ENCODE data around the gene FAAH.
"Not testable (repeated sequence)": the region's sequence is repeated elsewhere in the genome, so short reads cannot be mapped to it uniquely, and the experiment has no call there.

The FAAH gene

DNA sequence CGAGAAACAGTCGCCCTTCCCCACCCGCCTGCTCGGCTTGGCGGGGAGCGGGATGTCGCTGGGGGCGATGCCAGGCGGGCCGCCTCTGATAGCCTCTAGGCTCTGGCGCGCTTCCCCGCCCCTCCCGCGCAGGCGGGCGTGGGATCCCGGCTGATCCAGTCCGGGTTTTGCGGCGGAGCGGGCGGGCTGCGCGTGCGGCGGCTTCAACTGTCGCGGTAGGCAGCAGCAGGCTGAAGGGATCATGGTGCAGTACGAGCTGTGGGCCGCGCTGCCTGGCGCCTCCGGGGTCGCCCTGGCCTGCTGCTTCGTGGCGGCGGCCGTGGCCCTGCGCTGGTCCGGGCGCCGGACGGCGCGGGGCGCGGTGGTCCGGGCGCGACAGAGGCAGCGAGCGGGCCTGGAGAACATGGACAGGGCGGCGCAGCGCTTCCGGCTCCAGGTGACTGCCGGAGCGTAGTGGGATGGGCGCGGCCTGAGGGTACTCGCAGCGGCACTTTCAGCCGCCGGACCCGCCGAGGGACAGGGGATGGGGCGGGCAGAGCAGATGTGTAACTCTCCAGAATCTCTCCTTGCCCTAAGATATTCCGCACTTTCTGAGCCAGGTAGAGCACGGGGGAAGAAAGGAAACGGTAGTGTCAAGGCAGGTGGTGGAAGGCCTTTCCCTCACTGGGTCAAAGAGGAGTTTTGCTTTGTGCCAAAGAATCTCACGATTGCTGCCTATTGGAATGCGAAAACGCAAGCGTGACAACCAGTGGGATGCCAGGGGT, at the start of gene FAAH:
TSS of gene FAAH (plus strand) at position 210 of the 764 bp plus-strand sequence. CDS start at position 242, 32 bp downstream.
- no peak for DNase-seq

DNA sequence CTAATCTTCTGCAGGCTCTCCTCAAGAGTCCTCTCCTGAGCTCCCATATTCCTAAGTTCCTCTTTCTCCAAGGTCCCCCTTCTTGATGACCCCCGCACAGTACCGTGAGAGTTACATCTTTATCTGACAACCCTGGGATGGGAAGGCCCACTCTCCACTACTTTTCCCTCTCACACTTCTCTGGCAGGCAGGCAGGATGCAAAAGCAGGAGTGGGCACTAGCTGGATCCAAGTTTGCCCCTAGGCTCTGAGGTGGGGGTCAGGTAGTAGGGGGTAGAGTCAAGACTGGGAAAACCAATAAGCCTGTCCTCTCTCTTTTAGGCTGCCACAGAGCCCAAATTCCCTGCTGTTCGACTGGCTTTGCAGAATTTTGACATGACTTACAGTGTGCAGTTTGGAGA, 49.6 kb upstream of the FAAH start:
- DNase-seq = no peak

DNA sequence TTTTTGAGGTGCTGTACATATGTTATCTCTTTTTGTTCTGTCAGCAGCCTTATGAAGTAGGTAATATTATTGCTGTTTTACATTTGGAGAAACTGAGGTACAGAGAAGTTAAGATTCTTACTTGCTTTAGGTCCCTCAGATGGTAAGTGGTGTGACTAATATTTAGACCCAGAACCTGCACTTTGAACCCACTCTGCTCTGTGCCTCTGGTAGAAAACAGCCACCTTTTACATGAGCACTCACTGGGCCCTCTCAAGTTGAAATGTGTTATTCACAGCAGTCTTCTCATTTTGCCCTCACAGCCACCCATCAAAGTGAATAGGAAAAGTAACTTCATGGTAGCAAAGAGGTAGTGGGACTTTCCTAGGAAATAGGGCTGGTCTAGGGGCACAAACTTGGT, 48.8 kb upstream of the FAAH start:
- DNase-seq = no peak

DNA sequence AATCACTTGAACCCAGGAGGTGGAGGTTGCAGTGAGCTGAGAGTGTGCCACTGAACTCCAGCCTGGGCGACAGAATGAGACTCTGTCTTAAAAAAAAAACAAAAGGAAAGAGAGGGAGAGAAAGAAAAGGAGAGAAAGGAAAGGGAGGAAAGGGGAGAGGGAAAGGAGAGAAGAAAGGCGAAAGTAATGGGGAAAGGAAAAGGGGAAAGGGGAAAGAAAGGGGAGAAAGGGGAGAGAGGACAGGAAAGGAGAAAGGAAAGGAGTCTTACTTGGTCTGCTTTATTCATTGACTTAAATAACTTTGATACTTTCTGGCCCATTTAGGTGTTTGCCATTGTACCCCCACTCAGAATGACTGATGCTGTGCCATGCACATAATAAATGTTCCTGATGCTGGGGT, 41.8 kb upstream of the FAAH start:
- DNase-seq = no peak

DNA sequence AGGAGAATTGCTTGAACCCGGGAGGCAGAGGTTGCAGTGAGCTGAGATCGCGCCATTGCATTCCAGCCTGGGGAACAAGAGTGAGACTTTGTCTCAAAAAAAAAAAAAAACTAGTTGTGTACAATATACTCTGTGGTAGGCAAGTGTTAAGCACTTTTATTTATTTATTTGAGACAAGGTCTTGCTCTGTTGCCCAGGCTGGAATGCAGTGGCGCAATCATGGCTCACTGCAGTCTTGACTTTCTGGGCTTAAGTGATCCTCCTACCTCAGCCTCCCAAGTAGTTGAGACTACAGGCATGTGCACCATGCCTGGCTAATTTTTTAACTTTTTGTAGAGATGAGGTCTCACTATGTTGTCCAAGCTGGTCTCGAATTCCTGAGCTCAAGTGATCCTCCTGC, 38.2 kb upstream of the FAAH start:
- DNase-seq = not testable (repeated sequence)

DNA sequence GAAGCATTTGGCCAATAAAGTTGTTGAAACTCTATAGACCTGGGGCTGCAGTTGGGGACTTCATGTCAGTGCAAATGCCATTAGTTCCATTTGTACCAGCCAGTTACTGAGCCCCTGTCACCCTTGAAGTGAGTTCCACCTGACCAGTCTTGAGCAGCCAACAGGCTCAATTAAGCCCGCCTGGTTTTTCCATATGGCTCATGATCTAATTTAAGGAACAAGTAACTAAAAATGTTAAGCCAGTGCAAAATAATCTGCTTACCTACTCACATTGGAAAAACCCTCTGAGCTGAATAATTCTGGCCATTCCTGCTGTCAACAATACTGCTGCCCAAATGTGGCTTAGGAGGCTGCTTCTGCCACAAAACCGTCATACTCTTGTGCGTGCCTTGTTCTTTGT, 32.0 kb upstream of the FAAH start:
- no peak for DNase-seq

DNA sequence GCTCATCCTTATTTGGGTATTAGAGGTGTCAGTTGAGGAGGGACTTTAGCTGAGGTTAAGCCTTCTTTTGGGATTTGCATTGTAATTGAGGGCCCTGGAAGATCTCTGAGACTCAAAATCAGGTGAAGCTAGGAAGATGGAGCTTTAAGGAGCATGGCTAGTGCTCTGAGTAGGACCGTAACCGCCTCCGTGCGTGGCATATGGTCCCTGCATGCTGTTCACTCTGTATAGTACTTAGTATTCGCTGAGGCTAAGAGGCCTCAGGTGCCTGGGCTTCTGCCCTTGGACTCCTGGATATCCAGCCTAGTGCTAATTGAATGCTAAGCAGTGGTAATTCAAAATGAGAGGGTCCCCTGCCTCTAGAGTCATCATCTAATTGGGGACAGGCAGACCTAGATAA, 31.0 kb upstream of the FAAH start:
- no peak for DNase-seq

DNA sequence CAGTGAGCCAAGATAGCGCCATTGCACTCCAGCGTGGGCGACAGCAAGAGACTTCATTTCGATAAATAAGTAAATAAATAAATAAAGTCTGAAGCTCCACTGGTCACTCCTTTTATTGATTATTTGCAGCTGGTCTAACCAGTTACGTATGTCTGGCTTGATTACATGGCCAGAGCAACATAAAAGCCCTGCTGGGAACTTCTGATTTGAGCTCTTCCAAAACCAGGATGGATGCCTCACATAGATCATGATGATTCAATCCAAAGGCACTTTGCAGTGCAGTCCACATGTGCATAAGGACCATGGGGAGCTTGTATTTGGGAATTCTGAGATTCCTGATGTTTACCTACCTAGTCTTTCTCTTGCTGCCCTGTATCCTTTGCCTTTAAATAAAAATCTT, 29.5 kb upstream of the FAAH start:
- DNase-seq = no peak

DNA sequence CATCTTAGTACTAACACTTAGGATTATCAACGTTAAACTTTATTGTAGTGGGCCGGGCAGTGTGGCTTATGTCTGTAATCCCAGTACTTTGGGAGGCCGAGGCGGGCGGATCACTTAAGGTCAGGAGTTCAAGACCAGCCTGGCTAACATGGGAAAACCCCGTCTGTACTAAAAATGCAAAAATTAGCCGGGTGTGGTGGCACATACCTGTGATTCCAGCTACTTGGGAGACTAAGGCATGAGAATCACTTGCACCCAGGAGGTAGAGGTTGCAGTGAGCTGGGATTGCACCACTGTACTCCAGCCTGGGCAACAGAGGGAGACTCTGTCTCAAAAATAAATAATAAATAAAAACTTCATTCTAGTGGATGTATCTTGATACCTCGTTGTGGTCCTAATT, 28.3 kb upstream of the FAAH start:
- not testable (repeated sequence) for DNase-seq

DNA sequence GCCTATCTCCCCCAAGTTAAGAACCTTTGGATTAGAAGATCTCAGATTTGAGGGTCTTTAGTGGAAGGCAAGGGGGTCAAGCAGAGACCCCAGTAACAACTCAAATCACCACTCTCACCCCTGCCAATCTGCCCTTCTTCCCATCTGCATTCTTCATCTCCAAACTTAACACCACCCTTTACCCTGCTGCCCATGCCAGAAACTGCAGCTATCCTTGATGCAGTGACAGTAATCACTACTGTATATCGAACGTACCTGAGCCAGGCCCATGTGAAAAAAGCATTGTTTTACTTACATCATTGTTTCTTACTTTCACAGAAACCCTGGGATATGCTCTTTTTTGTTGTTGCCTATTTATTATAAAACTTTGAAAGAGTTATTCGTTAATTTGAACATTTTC, 27.0 kb upstream of the FAAH start:
- DNase-seq = no peak

DNA sequence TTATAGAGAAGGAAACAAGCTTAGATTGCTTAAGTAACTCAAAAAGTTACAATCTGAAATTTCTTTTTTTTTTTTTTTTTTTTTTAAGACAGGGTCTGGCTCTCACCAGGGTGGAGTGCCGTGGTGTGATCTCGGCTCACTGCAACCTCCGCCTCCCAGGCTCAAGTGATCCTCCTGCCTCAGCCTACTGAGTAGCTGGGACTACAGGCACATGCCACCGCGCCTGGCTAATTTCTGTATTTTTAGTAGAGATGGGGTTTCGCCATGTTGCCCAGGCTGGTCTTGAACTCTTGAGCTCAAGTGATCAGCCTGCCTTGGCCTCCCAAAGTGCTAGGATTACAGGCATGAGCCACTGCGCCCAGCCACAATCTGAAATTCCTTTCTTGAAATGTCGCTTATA, 26.4 kb upstream of the FAAH start:
- not testable (repeated sequence) for DNase-seq

DNA sequence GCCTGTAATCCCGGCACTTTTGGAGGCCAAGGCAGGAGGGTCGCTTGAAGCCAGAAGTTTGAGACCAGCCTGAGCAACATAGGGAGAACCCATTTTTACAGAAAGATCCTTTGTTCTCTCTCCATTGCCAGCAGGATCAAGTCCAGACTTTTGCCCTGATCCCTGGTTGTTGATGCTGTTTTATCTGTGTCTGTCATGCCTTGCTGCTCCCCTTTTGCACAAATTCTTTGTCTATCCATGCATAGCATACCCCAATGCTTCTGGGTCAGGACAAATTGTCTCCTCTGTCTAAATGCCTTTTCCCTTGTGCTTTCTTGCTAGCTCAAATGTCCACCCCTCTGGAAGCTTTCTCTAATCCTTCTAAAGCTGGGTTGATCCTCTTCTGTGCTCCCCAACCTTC, 25.3 kb upstream of the FAAH start:
- no peak for DNase-seq

DNA sequence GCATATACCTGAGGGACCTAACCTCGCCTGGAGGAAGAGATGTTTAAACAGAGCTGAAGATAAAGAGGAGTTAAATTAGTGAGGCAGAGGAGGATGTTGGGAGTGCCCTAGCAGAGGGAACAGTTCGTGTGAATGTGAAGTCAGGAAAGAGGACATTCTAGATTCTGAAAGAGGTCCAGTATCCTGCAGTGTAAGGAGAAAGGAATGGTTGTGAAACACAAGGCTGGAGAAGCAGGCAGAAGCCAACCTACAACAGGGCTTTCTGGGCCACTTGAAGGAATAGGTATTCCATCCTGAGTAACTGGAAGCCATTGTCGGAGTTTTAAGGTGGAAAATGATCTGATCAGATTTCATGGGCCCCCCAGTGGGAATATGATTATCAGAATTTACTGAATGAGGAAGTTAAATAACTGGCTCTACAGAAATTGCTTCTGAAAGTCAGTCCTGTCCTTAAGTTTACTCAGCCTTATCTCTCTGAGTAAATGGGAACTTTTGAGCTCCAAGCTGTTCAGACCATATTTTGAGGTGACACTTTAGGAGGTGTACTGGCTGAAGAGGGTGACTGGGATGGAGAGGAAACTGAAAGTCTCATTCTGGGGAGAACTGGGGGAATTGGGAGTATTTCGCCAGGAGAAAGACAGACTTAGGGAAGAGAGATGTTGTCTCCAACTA, 24.4 kb upstream of the FAAH start:
- DNase-seq = no peak

DNA sequence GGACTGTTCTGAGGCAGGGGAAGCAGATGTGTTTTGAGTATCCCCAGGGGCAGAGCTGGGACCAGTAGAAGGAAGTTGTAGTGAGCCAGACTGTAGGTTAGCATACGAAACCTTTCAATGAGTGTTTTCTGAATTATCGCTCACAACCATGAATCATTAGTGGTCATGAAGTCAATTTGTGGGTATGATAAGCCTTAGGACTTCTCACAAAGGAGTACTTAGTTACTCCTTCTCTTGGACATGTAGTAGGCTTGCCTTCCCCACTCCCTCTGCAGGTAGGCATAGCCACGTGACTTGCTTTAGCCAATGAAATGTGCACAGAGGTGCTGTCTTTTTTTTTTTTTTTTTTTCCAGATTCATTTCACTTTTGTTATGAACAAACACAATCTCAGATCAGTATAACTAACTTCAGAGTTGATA, 23.9 kb upstream of the FAAH start:
- DNase-seq = no peak

DNA sequence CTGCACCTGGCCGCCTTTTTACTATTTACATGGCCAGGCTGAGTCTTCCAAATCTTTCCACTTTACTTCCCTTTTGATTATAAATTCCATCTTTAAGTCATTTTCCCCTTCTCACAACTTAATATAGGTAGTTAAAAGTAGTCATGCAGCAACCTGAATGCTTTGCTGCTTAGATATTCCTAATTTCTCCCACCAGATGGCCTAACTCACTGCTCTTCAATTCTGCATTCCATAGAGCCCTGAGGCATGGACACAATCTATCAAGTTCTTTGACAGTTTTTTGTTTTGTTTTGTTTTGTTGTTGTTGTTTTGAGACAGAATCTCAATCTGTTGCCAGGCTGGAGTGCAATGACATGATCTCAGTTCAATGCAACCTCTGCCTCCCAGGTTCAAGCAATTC, 21.7 kb upstream of the FAAH start:
- DNase-seq = no peak

DNA sequence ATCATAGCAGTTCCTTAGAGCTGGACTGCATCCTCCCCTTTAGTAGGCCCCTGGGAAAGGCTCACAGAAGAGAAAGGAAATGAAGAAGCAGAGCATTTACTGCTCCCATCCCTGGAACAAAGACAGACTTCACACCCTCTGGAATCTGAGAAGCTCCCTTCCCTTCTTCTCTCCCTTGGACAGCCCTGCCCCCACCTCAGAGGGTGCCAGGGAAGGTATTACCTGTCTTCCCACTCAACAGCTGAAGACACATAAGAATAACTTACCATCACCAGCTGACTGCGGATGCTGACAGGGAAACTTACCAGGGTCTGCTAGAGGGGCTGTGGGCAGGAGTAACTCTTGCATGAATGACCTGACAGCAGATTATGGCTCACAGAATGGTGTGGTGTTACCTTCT, 14.1 kb upstream of the FAAH start:
- DNase-seq = no peak

DNA sequence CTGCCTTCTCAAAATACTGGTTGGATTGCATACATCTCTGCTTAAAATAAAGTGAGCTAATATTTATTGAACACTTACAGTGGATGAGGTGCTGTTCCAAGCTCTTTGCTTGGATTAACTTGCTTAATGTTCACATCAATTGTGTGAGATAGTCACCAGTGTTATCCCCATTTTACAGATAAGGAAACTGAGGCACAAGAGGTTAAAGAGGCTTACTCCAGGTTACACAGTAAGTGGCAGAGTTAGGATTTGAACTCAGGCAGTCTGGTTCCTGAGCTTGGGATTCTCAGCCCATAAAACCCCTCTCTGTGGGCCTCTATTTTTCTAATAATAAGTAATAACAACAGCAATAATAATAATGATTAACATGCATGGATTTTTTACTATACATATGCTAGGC, 13.6 kb upstream of the FAAH start:
- no peak for DNase-seq

DNA sequence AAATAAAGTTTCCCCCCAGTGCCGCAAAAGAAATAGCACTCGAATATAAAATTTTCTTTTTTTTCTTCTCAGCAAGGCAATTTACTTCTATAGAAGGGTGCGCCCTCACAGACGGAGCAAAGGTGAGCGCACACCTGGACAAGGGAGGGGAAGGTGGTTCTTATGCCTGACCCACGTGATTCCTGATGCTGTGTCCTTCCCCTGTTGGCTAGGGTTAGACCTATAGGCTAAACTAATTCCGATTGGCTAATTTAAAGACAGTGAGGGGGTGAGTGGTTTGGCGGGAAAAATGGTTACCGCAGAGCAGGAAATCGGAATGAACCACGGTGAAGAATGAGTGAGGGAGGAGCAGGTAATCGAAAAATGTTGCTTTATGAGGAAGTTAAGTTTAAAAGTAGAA, 607 bp upstream of the FAAH start:
- DNase-seq = no peak

DNA sequence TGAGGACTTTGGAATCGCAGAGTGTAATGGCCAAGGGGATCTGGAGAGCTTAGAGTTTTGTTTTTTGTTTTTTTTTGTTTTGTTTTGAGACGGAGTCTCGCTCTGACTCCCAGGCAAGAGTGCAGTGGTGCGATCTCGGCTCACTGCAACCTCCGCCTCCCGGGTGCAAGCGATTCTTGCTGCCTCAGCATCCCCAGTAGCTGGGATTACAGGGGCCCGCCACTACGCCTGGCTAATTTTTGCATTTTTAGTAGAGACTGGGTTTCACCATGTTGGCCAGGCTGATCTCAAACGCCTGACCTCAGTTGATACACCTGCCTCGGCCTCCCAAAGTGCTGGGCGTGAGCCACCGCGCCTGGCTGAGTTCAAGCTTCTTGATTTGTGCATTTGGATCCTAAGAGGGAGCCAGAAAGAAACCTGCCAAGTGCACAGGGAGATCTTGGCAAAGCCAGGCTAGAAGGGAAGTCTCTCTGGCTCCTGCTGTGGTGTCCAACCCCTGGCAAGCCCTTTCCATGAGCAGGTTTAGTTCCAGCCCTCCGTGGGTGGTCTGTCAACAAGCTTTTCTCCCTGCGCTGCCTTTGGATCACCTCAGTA, 852 bp downstream of the FAAH start:
- DNase-seq = no peak

DNA sequence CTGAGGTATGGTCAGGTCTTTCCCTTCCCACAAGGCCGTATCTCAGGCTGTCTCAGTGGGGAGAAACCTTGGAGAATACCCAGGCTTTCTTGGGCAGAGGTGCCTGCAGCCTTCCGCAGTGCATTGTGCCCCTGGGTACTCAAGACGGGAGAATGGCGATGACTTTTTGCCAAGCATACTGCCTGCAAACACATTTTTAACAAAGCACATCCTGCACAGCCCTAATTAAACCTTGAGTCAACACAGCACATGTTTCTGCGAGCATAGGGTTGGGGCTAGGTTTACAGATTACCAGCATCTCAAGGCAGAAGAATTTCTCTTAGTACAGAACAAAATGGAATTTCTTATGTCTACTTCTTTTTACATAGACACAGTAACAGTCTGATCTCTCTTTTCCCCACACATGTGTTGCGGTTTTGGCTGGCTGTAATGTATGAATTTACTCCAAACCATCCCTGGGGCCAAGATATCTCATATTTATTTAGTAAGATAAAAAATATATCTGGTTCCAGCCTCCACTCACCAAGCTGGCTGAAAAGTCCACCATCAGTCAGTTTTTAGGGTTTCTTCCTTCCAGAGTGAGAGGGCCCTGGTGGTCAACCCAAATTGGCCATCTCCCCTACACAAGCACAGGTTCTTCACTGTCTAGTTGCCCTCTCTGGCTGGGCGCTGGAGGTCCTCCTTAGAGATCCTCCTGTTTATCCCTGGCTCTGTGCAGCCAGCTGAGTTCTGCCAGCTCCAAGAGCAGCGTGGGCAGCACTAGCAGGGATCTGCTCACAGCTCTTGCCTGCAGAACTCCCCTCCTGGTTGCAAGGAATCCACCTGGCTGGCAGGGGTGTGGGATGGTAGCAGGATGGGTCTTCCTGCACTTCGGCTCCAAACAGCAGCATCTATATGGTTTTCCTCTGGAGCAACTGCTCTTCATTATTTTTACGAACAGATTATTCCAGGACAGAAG, 2.6 kb downstream of the FAAH start:
- no peak for DNase-seq

DNA sequence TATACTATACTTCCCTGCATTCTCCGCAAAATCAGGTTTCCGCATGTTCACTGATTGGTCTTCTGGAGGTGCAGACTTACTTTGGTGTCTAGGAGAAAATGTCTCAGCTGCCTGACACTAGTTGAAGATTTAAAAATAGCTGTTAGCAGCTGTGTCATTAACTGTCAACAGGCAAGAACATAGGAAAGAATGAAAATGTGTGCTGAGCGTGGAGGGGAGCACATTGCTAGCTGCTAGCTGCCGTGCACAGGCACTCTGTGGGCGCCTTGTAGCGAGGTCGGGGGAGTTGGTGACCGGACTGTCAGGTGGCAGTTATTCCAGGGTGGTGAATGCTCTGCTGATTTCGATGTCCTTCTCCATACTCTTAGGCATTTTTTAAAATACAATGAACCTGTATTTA, 5.2 kb downstream of the FAAH start:
- DNase-seq = no peak

DNA sequence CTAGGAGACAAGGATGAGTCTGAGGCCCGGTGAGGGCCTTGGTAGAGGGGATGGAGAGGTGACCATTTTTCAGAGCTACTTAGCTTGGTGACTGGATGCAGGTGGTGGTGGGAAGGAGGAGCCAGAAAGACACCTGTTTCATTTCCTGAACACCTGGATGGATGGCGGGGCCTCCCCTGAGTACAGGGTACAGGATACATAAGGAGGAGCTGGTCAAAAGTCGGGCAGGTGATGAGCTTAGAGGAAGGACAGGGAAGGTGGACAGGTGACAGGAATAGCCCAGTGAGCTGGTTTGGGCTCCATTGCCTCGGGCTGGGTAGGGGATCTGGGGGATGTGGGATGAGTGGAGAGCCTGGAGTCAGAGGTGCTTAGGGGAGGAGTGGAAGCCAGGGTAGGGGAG, 6.3 kb downstream of the FAAH start:
- no peak for DNase-seq

Measured in SHP77 treated with DMSO at 0.1 percent for 48 hours (cell line).